NCI-H1436 (cell line): ENCODE results near the gene ORM1.
A peak's percentile ranks its signal among the peaks of the same experiment; 100 is the strongest.
"Not testable (repeated sequence)": the region's sequence is repeated elsewhere in the genome, so short reads cannot be mapped to it uniquely, and the experiment has no call there.

ENCODE experiments used
- DNase-seq: peaks from one replicate; lab custom pipeline; 2025; lab: John Stamatoyannopoulos, UW

The ORM1 gene

DNA sequence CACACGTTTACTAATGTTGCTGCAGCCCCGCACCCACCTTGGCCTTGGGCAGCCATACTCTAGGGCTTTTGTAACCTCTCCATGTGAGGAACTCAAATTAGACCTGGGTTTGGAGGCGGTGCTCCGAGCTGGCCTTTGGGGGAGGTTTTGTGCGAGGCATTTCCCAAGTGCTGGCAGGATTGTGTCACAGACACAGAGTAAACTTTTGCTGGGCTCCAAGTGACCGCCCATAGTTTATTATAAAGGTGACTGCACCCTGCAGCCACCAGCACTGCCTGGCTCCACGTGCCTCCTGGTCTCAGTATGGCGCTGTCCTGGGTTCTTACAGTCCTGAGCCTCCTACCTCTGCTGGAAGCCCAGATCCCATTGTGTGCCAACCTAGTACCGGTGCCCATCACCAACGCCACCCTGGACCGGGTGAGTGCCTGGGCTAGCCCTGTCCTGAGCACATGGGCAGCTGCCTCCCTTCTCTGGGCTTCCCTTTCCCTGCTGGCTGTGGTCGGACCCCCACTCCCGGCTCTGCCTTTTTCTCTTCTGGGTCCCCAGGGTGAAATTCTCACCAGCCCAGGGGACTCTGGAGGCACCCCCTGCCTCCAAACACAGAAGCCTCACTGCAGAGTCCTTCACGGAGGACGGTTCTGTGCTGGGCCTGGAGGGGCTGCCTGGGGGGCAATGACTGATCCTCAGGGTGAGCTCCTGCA lies at the start of gene ORM1:
Gene ORM1, plus strand, starts transcription at position 268 of the 701 bp plus-strand sequence. Its CDS starts 36 bp downstream, at position 304.
- DNase-seq = not testable (repeated sequence)

DNA sequence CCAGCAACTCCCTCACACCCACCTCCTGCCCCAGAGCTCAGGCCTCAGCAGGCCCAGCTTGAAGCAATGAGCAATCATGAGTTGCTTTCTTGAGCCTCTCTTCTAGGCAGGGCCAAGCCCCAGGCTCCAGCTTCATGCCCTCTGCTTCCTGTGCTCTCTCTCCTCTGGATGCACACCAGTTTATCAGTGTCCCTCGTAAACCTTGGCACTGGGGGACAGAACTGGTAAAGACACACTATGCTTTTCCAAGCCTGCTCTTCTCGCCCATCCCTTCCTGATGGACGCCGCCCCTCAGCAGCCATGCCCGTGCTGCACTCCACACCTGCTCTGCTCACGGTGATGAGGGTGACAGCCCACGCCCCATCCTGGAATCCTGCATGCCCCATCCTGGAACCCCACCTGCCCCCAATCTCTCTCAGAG lies 49.4 kb upstream of the ORM1 start:
- DNase-seq = no peak

DNA sequence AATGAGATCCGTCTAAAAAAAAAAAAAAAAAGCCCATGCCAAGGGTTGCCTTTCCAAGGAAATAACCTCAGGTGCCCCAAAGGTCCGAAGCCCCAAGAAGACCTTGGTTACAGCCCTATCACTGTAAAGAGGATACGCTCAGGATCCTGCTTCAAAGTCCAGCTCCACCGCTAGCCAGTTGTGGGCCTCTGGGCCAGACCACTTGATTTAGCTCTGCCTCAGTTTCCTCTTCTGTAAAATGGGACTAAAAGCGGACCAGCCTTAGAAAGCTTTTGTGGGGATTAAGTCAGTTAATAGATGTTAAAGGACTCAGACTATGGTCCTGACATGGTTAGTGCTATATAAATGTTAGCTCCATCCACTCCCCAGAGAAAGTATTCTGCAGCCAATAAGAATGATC lies 48.7 kb upstream of the ORM1 start:
- DNase-seq = no peak

DNA sequence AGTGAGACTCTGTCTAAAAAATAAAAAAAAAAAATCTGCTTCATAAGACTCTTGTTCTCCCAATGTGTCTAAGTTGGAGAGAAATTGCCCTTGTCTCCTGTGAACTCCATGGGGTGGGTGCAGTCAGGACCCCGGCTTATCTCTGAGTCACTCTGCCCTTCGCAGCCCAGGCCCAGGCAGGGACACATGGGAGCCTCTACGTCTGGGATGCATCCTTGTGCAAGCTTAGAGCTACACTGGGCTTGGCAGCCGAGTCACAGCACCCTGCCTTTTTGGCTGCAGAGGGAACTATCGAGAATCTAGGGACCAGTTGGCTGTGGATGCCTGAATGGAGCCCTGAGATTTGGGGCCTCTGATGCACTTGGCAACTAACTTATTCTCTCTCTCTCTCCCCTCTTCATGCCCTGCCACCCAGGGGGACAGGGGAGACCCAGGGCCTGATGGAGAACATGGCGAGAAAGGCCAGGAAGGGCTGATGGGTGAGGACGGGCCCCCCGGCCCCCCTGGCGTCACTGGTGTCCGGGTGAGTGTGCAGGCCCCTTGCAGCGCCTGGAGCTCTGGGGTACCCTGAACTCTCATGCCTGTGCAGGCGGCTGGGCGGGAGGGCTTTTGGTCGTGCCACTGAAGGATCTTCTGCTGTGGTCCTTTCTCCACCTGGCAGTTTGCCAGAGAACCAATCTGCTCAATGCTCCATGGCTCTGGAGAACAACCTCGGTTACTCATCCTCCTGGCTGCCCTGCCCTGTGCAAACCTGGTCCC lies 47.5 kb upstream of the ORM1 start:
- DNase-seq = no peak

DNA sequence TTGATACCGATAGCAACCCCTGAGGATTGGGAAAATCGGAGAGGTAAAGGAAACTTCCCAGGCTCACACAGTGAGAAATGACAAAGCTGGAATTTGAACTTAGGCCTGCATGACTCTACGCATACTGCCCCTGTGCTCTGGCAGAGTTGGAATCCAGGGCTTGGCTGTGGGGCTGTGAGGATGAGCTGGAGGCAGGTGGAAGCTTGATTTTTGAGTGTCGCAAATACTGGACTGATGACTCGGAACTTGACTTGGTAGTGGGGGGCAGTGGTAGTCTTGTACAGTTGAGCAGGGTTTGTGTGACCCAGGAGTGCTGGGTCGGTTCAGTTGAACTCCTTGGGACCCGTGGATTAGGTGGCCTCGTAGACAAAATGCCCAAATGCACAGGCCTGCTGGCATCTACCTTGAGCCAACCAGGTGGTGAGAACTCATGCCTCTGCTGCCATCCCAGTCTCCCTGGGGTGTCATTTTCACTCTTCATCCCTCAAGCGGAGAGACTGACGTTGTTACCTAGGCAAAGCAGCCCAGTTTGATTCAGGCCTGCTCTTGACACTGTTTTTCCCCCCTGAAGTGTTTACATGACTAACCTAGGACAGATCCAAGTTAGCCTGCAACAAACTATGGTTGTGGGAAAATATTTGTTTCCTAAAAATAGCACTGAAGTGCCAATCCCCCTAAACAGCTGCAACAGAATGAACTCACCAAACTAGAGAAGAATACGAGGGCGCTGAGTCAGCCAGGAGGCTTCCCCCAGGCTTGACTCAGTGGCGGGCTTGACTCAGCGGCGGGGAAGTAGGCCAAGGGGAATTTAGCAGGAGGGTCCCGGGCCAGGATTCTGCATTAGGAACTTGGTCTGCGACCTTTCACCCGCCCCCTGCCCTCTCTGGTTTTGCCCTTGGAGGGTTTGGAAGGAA lies 45.7 kb upstream of the ORM1 start:
- no peak for DNase-seq

DNA sequence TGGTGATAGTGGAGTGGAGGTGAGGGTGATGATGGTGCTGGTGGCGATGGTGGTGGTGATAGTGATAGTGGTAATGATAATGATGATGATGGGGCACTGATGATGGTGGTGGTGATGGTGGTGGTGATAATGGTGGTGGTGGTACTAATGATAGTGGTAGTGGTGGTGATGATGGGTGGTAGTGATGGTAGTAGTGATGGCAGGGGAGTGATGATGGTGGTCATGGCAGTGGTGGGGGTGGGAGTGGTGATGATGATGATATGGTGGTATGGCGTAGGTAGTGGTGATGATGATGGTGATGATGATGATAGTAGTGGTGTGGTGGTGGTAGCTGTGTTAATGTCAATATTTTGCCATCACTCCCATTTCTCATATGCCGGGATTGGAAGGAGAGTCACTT lies 44.5 kb upstream of the ORM1 start:
- no peak for DNase-seq

DNA sequence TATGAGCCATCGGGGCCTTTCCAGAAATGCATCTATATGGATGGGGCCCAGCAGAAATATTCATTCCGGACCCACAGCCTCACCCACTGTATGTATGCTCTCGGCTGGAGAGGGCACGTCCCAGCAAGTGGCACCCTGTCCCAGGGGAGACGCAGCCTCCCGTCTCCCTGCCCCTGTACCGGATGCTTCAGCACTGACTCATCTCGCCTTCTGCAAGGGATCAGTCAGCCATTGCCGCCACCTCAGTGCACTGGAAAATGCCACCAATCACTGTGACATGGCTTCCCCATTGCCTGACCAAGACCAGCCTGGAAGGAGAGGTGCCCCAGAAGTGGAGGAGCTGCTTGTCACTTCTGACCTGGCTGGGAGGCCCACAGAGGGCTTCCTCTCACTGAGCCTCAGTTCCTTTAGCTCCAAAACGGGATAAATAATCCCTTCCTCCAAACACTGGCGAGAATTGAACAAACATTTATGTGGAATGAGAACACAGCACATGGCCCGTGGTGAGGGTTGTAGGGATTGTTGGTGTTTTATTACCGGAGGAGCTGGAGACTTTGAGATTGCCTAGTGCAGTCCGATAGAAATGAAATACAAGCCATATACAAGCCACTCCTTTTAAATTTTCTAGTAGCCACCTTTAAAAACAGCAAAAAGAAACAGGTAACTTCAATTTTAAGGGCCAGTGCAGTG lies 43.9 kb upstream of the ORM1 start:
- DNase-seq = peak; percentile 28

DNA sequence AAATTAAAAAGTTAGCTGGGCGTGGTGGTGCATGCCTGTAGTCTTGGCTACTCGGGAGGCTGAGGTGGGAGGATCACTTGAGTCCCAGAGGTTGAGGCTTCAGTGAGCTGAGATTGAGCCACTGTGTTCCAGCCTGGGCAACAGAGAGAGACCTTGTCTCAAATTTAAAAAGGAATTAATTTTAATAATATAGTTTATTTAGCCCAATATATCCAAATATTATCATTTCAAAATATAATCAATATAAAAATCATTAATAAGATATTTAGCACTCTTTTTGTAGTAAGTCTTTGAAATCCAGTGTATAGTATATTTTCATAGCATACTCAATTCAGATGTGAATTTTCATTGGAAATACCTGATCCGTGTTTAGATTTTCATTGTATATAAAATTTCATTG lies 43.2 kb upstream of the ORM1 start:
- no peak for DNase-seq

DNA sequence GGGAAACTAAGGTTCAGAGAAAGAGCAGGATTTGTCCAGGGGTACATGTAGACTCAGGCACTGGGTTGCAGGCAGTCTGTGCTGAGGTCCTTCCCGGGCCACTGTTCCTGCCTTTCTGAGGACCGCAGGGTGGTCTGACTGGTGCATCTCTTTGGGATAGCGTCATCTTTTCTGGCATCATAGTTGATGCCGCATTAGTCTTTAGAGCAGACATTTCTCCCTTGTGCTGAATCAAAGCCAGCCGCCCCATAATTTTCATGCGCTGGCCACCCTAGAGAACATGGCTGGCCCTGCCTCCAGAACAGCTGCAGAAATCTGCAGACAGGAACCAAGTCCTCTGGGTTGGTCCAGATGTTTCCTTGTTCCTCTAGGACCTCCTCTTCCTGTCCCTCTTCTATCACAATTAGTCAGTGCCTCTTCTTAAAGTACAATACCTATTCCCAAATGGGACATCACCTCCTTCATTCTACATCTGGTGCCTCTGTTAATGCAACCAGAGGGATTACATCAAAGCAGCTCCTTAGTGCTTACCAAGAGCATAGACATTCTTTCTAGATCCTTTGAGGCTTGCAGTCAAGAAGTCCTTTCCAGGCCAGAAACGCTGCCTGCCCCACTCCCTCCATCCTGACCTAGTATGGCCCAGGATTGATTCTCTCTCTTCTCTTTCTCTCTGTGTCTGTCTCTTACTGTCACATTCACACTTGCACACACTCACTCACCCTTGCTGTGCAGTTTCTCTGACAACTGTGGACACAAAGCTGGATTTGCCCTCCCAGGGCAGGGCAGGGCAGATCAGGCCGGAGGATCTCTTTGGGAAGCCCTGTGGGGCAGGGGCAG lies 42.0 kb upstream of the ORM1 start:
- DNase-seq = no peak

DNA sequence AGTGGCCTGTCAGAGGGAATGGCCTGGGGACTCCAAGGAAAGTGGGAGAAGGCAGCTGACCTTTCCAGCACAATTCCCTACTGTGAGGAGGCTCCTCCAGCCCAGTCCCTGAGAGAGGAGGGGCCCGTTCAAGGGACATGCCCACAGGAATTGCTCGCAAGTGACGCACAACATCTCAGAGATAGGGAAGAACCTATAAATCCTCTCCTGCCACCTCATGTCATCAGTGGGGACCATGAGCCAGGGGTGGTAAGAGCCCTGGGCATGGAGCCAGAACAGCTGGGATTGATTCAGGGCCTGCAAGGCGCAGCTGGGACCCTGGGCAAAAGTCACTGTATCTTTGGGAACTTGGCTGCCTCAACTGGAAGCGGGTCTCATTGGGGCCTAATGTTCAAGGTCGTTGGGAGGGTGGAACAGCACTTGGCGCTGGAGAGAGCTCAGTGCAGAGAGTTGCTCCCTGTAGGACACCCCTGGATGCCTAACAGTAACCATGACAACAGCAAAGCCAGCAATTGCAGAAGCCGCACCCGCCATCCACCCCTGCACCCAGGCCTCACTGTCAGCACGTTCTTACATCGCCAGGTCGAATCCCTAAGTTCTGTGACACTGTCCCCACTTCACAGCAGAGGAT lies 41.3 kb upstream of the ORM1 start:
- DNase-seq = no peak

DNA sequence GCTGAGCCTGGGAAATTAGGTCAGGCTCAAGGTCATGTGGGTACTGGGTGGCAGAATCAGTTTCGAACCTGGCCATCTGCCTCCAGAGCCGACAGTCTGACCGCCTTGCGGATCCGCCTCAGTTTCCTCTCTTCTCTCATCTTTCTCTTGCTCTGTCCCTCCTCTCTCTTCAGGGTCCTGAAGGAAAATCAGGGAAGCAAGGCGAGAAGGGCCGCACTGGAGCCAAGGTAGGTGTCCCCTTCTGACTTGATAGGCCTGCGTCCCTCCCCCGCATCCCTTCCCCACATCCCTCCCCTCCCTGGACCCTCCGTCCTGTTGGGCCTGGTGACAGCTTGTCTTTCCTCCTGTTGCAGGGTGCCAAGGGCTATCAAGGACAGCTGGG lies 40.8 kb upstream of the ORM1 start:
- no peak for DNase-seq

DNA sequence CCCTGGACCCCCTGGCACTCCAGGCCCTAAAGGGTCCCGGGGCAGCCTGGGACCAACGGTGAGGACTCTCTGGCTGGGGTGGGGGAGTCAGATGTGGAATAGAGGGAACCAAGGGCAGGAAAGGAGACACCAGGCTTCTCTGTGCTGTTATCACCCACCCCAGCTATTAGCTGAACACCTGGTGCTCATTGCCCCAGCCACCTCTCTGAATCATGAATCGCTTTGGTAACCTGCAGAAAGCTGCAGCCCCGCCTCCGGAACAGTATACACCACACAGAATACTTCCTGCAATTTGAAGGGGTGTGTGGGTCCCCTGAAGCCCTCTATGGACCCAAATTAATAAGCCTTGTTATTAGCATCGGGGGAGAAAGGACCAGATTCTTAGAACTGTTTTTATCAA lies 40.4 kb upstream of the ORM1 start:
- DNase-seq = peak; percentile 38

DNA sequence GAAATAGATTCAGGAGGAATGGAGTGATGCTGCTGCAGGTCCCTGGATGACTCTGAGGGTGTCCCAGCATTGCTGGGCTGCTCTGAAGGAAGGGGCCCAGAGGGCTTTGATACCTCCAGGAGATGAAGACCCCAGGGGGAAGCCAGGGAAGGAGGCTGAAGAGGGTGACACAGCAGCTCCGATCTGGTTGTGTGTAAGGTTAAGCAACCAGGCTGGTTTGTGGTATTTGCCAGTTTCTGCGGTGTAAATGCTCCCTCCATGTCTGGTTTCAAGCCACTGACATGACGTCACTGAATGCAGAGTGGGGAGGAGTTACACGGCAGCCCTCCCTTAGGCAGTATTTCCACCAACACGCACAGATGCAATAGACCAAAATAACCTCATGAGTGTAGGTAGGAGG lies 40.0 kb upstream of the ORM1 start:
- peak; percentile 32 for DNase-seq

DNA sequence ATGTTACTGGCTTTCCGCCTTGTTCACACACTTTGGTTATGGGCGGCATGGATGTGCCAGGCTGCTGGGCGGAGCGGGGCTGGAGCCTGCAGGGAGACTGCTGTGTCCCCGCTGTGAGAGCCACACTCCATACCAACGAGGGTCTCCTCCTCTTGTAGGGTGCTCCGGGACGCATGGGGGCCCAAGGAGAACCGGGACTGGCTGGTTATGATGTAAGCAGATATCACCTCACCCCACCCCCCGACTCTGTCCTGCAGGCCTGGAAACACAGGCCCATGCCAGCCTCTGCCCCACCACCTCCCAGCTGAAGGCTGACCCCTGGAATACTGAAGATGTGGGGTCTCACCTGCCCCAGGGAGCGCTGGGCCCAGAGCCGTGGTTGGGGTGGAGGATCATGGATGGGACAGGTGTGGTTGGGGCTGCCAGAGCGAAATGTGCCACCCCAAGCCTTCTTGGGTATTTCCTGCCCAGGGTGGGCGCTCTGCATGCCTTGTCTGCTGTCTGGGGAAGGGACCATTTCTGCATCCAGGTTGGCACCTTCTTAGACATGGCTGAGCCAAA lies 39.3 kb upstream of the ORM1 start:
- no peak for DNase-seq

DNA sequence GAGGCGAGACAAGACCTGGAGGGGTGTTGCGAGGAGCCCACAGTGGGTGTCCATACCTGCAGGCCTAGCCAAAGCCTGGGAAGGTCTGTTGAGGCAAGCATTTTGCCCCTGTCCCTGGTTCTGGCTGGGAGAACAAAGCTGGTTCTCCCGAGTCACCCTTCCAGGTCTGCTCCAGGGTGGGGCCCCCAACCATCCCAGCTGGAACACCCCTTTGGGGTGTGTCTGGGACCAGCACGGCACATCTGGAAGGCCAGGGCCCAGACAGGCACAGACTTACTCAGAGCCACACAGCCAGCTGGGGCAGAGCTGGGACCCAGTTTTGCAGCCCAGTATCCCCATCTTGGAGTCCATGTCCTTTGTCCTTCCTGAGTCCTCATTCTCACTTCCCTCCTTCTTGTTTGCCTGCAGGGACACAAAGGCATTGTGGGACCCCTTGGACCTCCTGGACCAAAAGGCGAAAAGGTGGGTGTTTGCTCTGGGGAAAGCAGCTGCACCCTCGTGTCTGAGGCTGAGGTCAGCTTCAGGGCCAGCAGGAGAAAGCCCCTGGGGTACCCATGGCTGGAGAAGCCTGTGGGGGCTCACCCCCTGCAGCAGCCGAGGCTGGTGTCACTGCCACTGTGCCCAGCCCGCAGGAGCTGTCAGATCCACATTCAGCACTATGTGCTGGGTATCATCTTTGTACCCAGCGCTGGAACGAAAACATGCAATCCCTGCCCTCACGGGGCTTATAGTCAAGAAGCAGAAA lies 38.4 kb upstream of the ORM1 start:
- no peak for DNase-seq

DNA sequence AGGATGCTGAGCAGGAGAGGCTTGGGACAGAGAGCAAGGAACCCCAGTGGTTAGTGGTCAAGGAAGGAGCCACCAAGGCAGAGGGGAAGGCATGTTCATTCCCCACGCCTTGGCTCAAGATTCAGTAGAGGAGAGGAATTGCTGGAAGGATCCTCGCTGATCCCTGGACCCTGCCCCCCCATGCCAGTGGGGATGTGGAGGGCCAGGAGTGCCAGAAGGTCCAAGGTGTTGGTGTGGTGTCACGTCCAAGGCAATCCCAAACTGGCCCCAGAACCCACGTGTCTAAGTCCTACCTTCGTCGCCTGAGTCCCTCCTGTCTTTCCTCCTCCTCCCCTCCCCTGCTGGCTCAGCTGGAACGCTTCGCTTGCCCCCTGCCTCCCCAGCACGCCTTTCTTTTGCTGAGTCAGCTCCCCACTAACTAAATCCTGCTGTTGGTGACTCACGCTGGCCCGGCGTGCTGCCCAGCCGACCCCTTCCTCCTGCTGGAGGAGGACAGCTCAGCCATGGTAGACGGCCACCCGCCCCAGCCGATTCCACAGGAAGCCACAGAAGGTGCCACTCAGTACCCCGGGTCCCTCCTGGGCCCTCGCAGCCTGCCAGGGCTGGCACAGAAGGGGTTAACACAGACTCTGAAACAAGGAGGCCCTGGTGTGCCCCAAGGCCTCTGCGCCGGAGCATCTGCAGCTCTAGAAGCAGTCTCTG lies 37.6 kb upstream of the ORM1 start:
- DNase-seq = no peak

DNA sequence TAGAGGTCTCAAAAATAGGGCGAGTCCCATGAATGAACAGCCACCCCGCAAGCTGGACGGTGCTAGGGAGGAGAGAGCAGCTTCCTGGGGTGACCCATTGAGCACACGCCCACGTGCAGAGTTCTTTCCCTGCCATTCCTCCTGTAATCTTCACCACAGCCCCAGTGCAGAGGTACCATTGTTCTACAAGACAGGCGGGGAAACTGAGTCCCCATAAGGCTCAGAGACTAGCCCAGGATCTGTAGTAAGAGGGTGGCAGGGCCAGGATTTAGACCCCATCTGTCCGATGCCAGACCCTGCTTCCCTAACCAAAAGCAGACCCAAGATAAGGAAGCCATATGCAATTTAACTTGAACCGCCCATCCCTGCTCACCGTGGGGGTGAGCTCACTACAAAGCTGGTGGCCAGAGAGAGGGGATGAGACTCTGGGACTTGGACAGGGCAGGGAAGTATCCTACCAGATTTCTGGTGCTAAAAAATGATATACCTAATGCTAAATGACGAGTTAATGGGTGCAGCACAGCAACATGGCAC lies 36.7 kb upstream of the ORM1 start:
- no peak for DNase-seq

DNA sequence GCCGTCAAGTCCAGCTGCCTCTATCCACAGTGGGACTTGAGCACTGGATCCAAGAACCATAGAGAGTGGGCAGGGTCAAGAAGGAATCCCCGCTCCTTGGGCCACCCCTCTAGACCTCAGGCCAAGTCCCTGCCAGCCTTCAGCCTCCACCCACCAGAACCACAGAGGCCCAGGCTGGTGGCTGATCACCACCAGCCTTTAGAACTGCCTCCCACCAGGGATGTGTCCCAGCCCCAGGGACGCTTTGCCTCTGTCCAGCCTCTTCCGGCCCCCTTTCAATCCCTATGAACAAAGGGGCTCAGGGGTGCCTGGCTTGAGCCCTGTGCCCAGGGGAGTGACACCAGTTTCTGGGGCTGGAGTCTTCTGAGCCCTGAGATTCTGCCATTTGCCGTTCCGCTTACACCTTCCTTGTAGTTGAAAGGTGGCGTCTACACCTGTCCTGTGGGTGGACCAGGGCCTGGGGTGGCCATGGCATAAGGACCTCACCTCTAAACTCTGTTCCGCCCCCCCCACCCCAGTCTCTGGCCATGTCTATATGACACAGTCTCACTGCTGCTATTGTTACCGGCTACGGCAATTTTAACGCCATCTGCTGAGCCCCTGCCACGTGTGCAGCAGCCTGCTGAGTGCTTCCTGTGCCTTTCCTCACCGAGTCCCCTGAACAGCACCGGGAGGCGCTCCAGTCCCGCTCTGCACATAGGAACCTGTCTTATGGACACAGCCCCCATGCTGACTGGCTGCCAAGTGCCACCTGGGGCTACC lies 35.7 kb upstream of the ORM1 start:
- DNase-seq = peak; percentile 20
